ENCODE measurements around the gene ACAD8.

DNA sequence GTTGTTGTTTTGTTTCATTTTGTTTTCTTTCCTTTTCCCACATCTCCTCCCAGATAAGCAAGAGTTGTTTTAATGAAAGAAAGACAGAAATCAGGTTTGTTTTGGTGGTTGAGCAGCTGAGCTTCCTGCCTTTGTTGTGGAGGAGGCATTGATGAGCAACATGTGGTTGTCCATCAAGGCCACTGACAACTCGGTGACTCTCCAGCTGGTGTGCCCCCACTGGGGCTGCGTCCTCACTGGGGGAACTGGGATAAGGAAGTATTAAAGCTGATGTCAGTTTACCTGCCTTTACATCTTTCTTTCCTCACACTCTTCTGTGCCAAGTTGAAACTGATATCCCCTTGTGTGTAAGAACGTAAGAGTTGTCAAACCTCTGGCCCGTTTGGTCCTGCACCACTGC, 23.0 kb upstream of the ACAD8 start:
- TF ChIP-seq, protein P1, sequence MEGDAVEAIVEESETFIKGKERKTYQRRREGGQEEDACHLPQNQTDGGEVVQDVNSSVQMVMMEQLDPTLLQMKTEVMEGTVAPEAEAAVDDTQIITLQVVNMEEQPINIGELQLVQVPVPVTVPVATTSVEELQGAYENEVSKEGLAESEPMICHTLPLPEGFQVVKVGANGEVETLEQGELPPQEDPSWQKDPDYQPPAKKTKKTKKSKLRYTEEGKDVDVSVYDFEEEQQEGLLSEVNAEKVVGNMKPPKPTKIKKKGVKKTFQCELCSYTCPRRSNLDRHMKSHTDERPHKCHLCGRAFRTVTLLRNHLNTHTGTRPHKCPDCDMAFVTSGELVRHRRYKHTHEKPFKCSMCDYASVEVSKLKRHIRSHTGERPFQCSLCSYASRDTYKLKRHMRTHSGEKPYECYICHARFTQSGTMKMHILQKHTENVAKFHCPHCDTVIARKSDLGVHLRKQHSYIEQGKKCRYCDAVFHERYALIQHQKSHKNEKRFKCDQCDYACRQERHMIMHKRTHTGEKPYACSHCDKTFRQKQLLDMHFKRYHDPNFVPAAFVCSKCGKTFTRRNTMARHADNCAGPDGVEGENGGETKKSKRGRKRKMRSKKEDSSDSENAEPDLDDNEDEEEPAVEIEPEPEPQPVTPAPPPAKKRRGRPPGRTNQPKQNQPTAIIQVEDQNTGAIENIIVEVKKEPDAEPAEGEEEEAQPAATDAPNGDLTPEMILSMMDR (IDR thresholded peaks at IDR 0.05; ENCODE audit: low read depth, low read length) = no peak
- TF ChIP-seq POLR2A (IDR thresholded peaks at IDR 0.05; ENCODE audit: extremely low read depth, insufficient read length) (no peak), MYC (IDR thresholded peaks at IDR 0.05; ENCODE audit: low read depth, low read length) (no peak)

Data from NB4 (cell line).